ENCODE measurements around the gene BRPF3.

Gene BRPF3

DNA sequence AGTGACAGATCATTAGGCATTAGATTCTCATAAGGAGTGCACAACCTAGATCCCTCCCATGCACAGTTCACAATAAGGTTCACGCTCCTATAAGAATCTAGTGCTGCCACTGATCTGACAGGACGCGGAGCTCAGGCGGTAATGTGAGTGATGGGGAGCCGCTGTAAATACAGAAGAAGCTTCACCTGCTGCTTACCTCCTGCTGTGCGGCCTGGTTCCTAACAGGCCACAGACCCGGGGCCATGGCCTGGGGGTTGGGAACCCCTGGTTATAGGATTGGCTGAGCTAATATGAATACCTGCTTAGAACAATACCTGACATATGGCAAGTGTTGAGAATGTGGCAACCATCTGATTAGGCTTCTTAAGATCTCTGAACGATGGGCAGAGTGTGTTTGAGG lies 75.7 kb downstream of the BRPF3 start:
- no peak for DNase-seq

DNA sequence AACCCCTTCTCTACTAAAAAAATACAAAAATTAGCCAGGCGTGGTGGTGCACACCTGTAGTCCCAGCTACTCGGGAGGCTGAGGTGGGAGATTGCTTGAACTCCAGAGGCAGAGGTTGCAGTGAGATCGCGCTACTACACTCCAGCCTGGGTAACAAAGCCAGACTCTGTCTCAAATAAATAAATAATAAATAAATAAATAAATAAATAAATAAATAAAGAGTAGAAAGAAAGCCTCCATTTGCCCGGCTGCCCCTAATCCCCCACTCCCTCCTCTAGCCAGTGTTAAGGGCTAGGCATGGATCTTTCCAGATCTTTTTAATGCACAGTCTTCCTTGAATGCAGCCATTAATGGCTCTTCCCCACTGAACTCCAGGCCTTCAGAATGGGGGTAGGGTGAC lies 76.5 kb downstream of the BRPF3 start:
- no peak for DNase-seq

DNA sequence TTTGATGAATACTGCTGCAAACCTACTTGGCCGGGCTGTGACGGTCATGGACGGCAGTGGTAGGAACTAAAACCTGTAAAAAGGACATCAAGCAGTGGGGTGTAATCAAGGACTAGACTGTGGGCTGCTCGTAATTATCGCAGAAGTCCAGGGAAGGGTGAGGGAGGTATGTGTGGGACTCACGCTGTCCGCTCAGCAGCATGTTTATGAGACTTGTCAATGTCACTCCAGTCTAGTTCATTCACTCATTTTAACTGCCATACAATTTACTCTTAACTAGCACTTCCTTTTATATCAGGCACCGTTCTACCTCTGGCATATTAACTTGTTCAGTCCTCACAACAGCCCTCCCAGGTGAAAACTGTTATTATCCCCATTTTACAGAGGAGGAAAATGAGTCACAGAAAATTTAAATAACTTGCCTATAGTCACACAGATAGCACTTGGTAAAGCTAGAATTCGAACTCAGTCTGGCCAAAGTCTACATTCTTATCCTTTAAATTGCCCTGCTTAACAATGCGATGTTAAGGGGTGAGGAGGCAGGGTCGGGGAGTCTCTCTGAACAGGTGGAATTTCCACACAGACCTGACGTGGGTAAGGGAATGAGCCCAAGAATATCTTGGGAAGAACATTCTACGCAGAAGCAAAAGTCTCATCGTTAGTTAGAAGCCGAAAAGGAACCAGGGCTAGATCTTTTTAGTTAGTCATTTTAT lies 77.4 kb downstream of the BRPF3 start:
- no peak for DNase-seq

DNA sequence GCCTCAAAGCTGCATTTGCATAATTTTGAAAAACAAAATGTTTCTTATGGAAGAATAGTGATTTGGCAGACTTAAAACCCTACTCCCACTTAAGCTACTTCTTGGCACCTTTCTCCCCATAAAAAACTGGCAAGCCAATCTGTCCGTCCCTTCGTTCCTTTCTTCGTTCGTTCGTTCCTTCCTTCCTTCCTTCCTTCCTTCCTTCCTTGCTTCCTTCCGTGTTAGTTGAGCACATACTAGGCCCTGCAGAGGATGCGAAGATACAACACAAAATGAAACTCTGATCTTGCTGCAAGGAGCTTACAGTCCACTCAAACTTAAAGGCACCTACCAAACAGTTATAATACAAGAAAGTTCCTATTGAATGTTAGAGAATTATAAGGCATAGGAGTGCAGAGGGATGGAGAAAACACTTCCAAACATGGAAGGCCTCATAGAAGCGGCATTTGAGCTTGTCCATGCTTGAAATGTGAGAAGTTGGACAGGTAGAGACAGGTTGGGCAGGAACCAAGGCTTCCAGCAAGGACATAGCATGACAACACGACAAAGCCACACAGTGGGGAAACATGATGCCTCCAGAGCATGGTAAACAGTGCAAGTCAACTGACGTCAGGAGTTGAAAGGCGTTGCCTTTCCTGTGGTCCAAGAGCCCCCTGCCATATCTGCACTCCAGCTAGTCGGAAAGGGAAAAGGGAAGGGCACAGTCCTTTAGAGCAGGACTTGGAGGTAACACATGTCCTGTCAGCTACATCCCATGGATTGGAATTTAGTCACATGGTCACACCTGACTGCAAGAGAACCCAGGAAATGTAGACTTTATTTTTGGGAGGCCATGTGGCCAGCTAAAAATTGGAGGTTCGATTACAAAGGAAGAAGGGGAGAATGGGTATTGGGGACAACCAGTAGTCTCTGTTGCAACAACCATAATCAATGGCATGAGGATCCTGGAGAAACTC lies 80.3 kb downstream of the BRPF3 start:
- DNase-seq: no peak

DNA sequence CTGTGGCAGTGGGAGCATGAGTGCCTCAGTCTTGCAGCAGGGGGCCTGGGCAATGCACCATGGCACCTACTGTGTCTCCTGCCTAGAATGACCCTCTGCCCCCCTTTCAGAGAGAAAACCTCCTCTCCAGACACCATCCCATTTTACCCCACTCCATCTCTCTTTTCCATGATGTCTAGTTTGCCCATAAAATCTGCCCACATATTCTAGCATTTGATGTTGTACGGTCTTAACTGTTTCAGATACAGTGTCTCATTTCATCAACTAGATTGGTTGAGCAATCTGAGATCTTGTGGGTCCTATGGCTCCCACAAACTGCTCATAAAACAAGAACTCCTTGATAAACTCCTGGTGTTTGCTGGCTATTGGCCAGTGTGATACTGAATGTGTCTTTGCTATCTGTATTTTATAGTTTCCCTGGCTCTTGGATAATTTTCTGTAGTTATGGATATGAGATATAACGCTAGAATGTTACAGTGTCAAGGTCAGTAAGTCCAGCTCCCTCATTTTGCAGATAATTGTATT lies 81.5 kb downstream of the BRPF3 start:
- no peak for DNase-seq

DNA sequence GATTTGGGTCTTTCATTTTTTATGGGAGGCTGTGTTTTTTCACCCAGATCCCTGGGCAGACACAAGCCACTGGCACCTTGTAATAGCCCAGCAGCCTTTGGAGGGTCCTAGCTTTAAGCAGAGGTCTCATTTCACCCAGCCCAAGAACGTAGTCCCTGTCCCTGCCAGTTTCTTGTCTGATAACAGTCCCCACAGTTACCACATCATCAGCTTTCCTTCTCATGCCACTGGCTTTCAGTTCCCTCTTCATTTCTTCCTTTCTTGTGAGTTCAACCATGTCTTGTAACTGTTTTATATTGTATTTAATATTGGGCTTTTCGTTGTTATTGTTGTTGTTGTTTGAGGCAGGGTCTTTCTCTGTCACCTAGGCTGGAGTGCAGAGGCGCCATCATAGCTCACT lies 83.9 kb downstream of the BRPF3 start:
- no peak for DNase-seq

DNA sequence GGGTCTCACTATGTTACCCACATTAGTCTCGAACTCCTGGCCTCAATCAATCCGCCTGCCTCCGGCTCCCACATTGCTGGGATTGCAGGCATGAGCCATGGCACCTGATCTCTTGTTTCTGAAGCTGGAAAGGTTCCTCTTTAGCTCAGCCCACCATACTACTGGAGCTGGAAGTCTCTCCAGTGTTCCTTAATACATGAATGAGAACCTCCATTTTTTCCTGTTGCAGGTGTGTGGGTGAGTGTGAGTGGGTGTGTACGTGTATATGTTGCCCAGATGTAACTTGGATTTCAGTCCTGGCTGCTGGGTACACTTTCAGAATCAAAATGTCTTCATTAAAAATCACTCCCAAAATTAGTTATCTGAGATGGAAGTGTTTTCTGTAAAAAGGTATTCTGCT lies 84.4 kb downstream of the BRPF3 start:
- no peak for DNase-seq

Measured in stimulated activated CD4-positive, alpha-beta T cell treated with anti-CD3 and anti-CD28 coated beads, Interleukin-4, amount 100 ng/mL, for 24 hours (primary cell).